Nephron (organoid): ENCODE data around the gene NANOS3.

Experiments
- H3K27ac Mint-ChIP-seq, 3 experiments: 2 replicates each; pipeline ENCODE4 v1.8.0; 2020; ENCODE audit warnings: mixed read lengths in 3 of 3, mild to moderate bottlenecking in 2 of 3, moderate library complexity in 1 of 3
- H3K27me3 Mint-ChIP-seq: 2 replicates; pipeline ENCODE4 v1.8.0; 2021; ENCODE audit warnings: low read depth, mild to moderate bottlenecking, moderate library complexity, mixed read lengths
- H3K36me3 Mint-ChIP-seq: 2 replicates; pipeline ENCODE4 v1.8.0; 2020; ENCODE audit warnings: low read depth, mixed read lengths
- H3K4me1 Mint-ChIP-seq: 2 replicates; pipeline ENCODE4 v1.8.0; 2020; ENCODE audit warnings: mixed read lengths
- H3K4me3 Mint-ChIP-seq, 3 experiments: 2 replicates each; pipeline ENCODE4 v1.8.0; 2020; ENCODE audit warnings: mild to moderate bottlenecking in 3 of 3, mixed read lengths in 3 of 3, moderate library complexity in 2 of 3
- H3K9me3 Mint-ChIP-seq: 2 replicates; pipeline ENCODE4 v1.8.0; 2020; ENCODE audit warnings: mixed read lengths
- TF ChIP-seq, protein P1 (sequence below), 3 experiments: fragments of 200-600 bp; sonication (generic); IDR thresholded peaks; one replicate each; pipeline ENCODE4 v1.5.0; 2021; ENCODE audit warnings: antibody characterized with exemption in 3 of 3; ENCODE audit not compliant: unreplicated experiment in 3 of 3

NANOS3 gene

DNA sequence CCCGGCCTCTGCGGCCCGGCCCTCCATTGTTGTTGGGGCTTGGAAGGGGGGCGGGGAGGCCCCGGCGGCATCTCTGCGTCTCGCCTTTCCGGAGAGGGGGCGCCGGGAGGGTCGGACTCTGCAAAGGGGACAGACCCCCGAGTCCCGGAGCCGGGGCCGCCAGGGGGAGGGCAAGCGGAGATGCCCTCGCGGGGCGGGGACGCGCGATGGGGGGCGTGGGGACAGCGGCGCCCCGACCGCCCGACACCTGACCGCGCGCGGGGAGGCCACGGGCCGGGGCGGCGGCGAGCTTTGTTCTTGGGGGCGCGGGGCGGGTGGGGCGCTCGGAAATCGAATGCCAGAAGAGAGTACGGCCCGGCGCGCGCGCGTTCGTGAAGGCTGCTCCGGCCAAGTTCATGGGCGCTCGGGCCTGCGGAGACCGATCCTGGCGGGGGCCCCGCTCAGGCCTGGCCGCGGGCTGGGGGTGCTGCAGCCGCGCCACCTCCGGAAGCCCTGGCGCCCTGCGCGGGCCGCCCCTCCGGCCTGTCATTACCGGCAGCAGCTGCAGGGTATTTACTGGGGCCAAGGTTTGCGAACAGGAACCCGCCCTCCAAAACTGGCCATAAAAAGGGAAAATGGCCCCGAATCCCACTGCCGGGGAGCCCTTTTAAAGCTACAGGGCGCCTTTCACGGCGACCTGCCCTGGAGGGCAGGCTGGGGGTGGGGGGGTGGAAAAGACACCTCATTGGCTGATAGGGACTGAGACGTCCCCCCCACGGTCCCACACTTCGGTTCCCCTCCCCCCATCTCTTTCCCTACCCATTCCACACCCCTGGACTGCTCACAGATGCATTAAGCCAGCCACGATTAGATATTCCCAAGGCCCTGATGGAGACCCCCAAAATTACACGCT, 11.1 kb upstream of the NANOS3 start:
- H3K4me3 Mint-ChIP-seq = peak overlapping the region; percentile 84 to 93 (median 91)
- H3K27ac Mint-ChIP-seq = peak overlapping the region; percentile 68 to 92 (median 81)
- H3K4me1 Mint-ChIP-seq = peaks cover 61% of the 10 kb centered on the region
- H3K27me3 Mint-ChIP-seq = peaks cover 5% of the 10 kb centered on the region
- H3K9me3 Mint-ChIP-seq = no peaks in the 10 kb centered on the region
- TF ChIP-seq, protein P1, sequence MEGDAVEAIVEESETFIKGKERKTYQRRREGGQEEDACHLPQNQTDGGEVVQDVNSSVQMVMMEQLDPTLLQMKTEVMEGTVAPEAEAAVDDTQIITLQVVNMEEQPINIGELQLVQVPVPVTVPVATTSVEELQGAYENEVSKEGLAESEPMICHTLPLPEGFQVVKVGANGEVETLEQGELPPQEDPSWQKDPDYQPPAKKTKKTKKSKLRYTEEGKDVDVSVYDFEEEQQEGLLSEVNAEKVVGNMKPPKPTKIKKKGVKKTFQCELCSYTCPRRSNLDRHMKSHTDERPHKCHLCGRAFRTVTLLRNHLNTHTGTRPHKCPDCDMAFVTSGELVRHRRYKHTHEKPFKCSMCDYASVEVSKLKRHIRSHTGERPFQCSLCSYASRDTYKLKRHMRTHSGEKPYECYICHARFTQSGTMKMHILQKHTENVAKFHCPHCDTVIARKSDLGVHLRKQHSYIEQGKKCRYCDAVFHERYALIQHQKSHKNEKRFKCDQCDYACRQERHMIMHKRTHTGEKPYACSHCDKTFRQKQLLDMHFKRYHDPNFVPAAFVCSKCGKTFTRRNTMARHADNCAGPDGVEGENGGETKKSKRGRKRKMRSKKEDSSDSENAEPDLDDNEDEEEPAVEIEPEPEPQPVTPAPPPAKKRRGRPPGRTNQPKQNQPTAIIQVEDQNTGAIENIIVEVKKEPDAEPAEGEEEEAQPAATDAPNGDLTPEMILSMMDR (IDR thresholded peaks at IDR 0.05; ENCODE audit: unreplicated experiment in 3 of 3) = no peak
- no peaks in the 10 kb centered on the region for H3K36me3 Mint-ChIP-seq

GRCh38 chr19:13866463-13867046, 10.4 kb upstream of the NANOS3 start:
- H3K36me3 Mint-ChIP-seq = no peaks in the 10 kb centered on the region
- no peaks in the 10 kb centered on the region for H3K9me3 Mint-ChIP-seq
- TF ChIP-seq, protein P1 (IDR thresholded peaks at IDR 0.05; ENCODE audit: unreplicated experiment in 3 of 3) = no peak
- H3K27ac Mint-ChIP-seq = peak overlapping the region; percentile 68 to 92 (median 81)
- peak overlapping the region; percentile 84 to 93 (median 91) for H3K4me3 Mint-ChIP-seq
- H3K27me3 Mint-ChIP-seq = peaks cover 5% of the 10 kb centered on the region
- H3K4me1 Mint-ChIP-seq = peaks cover 61% of the 10 kb centered on the region

DNA sequence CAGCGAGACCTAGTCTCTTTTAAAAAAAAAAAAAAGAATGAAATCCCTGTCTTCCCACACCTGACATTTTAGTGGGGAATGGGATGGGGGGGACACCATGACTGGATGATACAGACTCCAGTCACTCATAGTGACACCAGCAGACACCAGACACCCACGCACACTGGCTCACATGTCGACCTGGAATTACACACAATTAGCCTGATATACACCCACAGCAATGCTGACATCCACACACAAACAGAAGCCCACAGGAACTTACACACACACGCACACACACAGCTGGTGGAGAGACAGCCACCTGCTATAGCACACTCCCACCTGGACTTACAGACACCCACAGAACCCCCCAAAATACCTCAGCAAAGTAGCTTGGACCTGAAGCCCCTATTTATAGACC, 8.3 kb upstream of the NANOS3 start:
- H3K4me3 Mint-ChIP-seq = peak overlapping the region; percentile 12 to 82 (median 75)
- no peaks in the 10 kb centered on the region for H3K9me3 Mint-ChIP-seq
- H3K27me3 Mint-ChIP-seq = peaks cover 5% of the 10 kb centered on the region
- H3K36me3 Mint-ChIP-seq = no peaks in the 10 kb centered on the region
- TF ChIP-seq, protein P1 (IDR thresholded peaks at IDR 0.05; ENCODE audit: unreplicated experiment in 3 of 3) = no peak
- peaks cover 64% of the 10 kb centered on the region for H3K4me1 Mint-ChIP-seq
- H3K27ac Mint-ChIP-seq = peak overlapping the region in 2 of 3 experiments; percentile 70 to 96

- H3K27me3 Mint-ChIP-seq = peaks cover 4% of the 10 kb centered on the region
- peak overlapping the region; percentile 21 to 82 (median 64) for H3K4me3 Mint-ChIP-seq
- H3K27ac Mint-ChIP-seq = peak overlapping the region; percentile 34 to 96 (median 82)
- H3K36me3 Mint-ChIP-seq = no peaks in the 10 kb centered on the region
- TF ChIP-seq, protein P1 (IDR thresholded peaks at IDR 0.05; ENCODE audit: unreplicated experiment in 3 of 3) = no peak
- H3K9me3 Mint-ChIP-seq = no peaks in the 10 kb centered on the region
- H3K4me1 Mint-ChIP-seq = peaks cover 62% of the 10 kb centered on the region
Observed at GRCh38 chr19:13869281-13869680, 7.7 kb upstream of the NANOS3 start.

DNA sequence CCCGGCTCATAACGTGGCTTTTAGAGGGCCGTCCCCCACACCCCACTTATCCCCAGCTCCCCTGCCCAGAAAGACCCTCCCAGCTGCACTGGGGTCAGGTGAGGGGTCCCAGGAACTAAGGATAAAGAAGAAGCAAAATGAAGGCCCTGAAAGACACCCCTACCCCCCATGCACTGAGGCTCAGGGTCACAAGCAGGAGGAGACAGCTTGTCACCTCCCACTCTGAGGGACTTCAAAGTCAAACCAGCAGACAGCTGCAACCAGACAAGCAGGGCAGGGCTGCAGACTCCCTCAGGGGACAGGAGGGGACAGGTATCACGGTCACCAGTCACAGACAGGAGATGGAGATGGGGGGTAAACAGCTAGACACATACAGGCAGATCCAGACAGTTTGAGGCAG, 6.1 kb upstream of the NANOS3 start:
- H3K36me3 Mint-ChIP-seq = no peaks in the 10 kb centered on the region
- H3K4me1 Mint-ChIP-seq = peaks cover 61% of the 10 kb centered on the region
- no peaks in the 10 kb centered on the region for H3K27me3 Mint-ChIP-seq
- TF ChIP-seq, protein P1 (IDR thresholded peaks at IDR 0.05; ENCODE audit: unreplicated experiment in 3 of 3) = no peak
- peak overlapping the region; percentile 9 to 67 (median 61) for H3K27ac Mint-ChIP-seq
- H3K4me3 Mint-ChIP-seq = peak overlapping the region; percentile 17 to 51 (median 40)
- H3K9me3 Mint-ChIP-seq = no peaks in the 10 kb centered on the region
